Loucy (cell line): Measurements from ENCODE around the gene ACOT11.

Experiments used
- H2AFZ ChIP-seq: fragments of 200-600 bp; sonication (generic); 2 replicates; pipeline ENCODE4 v1.6.0; 2016; ENCODE audit warnings: antibody characterized with exemption, mild to moderate bottlenecking, low read length, moderate library complexity
- H3F3A ChIP-seq: fragments of 200-600 bp; 2 replicates; pipeline ENCODE4 v1.6.0; 2016; ENCODE audit warnings: antibody characterized with exemption, low read depth, mild to moderate bottlenecking
- H3K27me3 ChIP-seq: fragments of 200-600 bp; sonication (generic); 2 replicates; pipeline ENCODE4 v1.6.1; 2014; ENCODE audit warnings: low read length, mild to moderate bottlenecking; ENCODE audit not compliant: insufficient read depth, poor library complexity, severe bottlenecking
- H3K36me3 ChIP-seq: fragments of 200-600 bp; sonication (generic); 2 replicates; pipeline ENCODE4 v1.6.1; 2016; ENCODE audit warnings: low read length; ENCODE audit not compliant: insufficient read depth
- H3K4me1 ChIP-seq: fragments of 200-600 bp; sonication (generic); 2 replicates; pipeline ENCODE4 v1.5.1; 2014; ENCODE audit warnings: low read length, mild to moderate bottlenecking; ENCODE audit not compliant: insufficient read depth, poor library complexity, severe bottlenecking
- H3K4me2 ChIP-seq: fragments of 200-600 bp; sonication (generic); 2 replicates; pipeline ENCODE4 v1.6.0; 2014; ENCODE audit warnings: antibody characterized with exemption, low read length, low read depth, mild to moderate bottlenecking; ENCODE audit not compliant: poor library complexity, severe bottlenecking
- H3K4me3 ChIP-seq: fragments of 200-600 bp; sonication (generic); 2 replicates; pipeline ENCODE4 v1.5.1; 2014; ENCODE audit warnings: low read length, mild to moderate bottlenecking, mixed read lengths; ENCODE audit not compliant: poor library complexity, severe bottlenecking
- H3K79me2 ChIP-seq: fragments of 200-600 bp; sonication (generic); 2 replicates; pipeline ENCODE4 v1.6.1; 2014; ENCODE audit warnings: low read length; ENCODE audit not compliant: insufficient read depth
- H3K9ac ChIP-seq: fragments of 200-600 bp; sonication (generic); 2 replicates; pipeline ENCODE4 v1.6.0; 2014; ENCODE audit warnings: mild to moderate bottlenecking, low read depth, low read length, moderate library complexity; ENCODE audit not compliant: poor library complexity, severe bottlenecking
- H3K9me2 ChIP-seq: fragments of 200-600 bp; sonication (generic); replicated peaks from 2 replicates; pipeline ENCODE4 v1.6.1; 2016; ENCODE audit warnings: low read depth, low read length, mixed read lengths
- H3K9me3 ChIP-seq: fragments of 200-600 bp; sonication (generic); 2 replicates; pipeline ENCODE4 v1.6.1; 2014; ENCODE audit warnings: mild to moderate bottlenecking, antibody characterized with exemption, low read length, low read depth; ENCODE audit not compliant: insufficient read depth
- H4K20me1 ChIP-seq: fragments of 200-600 bp; sonication (generic); 2 replicates; pipeline ENCODE4 v1.6.0; 2014; ENCODE audit warnings: antibody characterized with exemption, low read length, mild to moderate bottlenecking; ENCODE audit not compliant: insufficient read depth, poor library complexity, severe bottlenecking
- CTCF ChIP-seq: fragments of 200-600 bp; sonication (generic); conservative IDR thresholded peaks from 2 replicates; pipeline ENCODE4 v1.5.1; 2014; ENCODE audit warnings: mild to moderate bottlenecking, antibody characterized with exemption, low read length
- EZH2phosphoT487 ChIP-seq: fragments of 200-600 bp; IDR thresholded peaks from 2 replicates; pipeline ENCODE4 v1.6.1; 2018; ENCODE audit warnings: antibody characterized with exemption, mild to moderate bottlenecking, moderate library complexity, borderline replicate concordance

The ACOT11 gene

DNA sequence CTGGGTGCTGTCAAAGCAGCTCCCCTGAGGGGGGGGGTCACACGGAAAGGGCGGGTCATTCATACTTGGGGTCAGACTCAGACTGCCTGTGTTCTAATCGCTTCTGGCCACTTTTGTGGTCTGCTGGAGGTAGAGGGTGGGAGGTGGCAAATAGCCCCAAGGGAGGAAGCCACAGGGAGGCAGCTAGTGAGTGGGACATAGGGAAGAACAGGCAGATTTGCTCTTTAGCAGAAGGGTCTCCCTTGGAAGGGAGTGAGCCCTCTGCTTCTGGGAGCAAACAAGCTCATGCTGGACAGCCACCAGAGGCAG is 24.5 kb downstream of the ACOT11 start:
- H2AFZ ChIP-seq = no peak overlapping the region
- H3K79me2 ChIP-seq = no peaks in the 10 kb centered on the region
- no peaks in the 10 kb centered on the region for H3K27me3 ChIP-seq
- no peaks in the 10 kb centered on the region for H3K36me3 ChIP-seq
- H3K4me2 ChIP-seq = peak overlapping the region; percentile 61
- H3K4me1 ChIP-seq = peaks cover 63% of the 10 kb centered on the region
- peak overlapping the region; percentile 58 for H3K9ac ChIP-seq
- peak overlapping the region; percentile 40 for H3K4me3 ChIP-seq
- no peaks in the 10 kb centered on the region for H3K9me2 ChIP-seq
- no peaks in the 10 kb centered on the region for H3F3A ChIP-seq
- TF ChIP-seq CTCF (peak; percentile 49; the same call in 1 of the 2 replicates), EZH2phosphoT487 (no peak)
- H4K20me1 ChIP-seq = no peaks in the 10 kb centered on the region
- H3K9me3 ChIP-seq = no peaks in the 10 kb centered on the region

DNA sequence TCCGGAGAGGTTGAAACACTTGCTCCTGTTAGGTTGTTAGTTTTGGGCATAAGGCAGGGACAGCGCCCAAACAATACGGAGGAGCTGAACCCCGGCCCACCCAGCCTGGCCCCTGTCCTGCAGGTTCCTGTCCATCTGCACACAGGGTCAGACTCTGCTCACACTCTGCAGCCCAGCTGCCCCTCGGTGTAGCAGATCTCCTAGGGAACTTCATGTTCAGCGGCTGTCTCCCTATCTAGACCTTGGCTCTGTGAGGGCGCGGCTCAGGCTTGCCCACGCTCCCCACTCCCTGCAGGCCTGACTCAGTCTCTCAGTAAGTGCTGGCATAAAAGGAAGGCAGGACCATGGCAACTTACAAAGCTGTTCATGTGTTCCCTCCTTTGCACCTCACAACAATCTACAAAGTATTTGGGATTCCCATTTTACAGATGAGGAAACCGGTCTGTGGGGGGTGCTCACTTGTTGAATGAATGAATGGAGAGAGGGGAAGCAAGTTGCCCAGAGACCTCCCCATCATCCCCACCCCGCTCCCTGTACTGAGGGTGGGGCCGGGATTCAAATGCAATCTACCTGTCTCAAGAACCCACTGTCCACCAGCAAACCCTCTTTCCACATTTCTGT is 26.2 kb downstream of the ACOT11 start:
- Histone ChIP-seq H3K36me3 (no peaks in the 10 kb centered on the region), H3K9ac (no peak overlapping the region), H3K4me1 (peaks cover 63% of the 10 kb centered on the region), H3K9me2 (no peaks in the 10 kb centered on the region), H3K9me3 (no peaks in the 10 kb centered on the region), H2AFZ (no peak overlapping the region), H3K27me3 (no peaks in the 10 kb centered on the region), H3K4me3 (no peak overlapping the region), H3K79me2 (no peaks in the 10 kb centered on the region), H3K4me2 (no peak overlapping the region), H4K20me1 (no peaks in the 10 kb centered on the region), H3F3A (no peaks in the 10 kb centered on the region)
- TF ChIP-seq CTCF = no peak
- no peak for TF ChIP-seq EZH2phosphoT487

GRCh38 chr1:54575161-54575560 is 27.1 kb downstream of the ACOT11 start:
- peaks cover 63% of the 10 kb centered on the region for H3K4me1 ChIP-seq
- H3K9ac ChIP-seq = no peak overlapping the region
- no peak overlapping the region for H3K4me3 ChIP-seq
- H3K4me2 ChIP-seq = peak overlapping the region; percentile 5
- no peaks in the 10 kb centered on the region for H3K36me3 ChIP-seq
- no peaks in the 10 kb centered on the region for H3K27me3 ChIP-seq
- no peaks in the 10 kb centered on the region for H3F3A ChIP-seq
- no peaks in the 10 kb centered on the region for H3K9me3 ChIP-seq
- H3K79me2 ChIP-seq = no peaks in the 10 kb centered on the region
- no peaks in the 10 kb centered on the region for H3K9me2 ChIP-seq
- no peaks in the 10 kb centered on the region for H4K20me1 ChIP-seq
- no peak overlapping the region for H2AFZ ChIP-seq
- TF ChIP-seq EZH2phosphoT487 = no peak
- peak; percentile 32; the same call in 1 of the 2 replicates for TF ChIP-seq CTCF
